Stimulated activated CD4-positive, alpha-beta T cell treated with anti-CD3 and anti-CD28 coated beads, Interleukin-4, amount 100 ng/mL, for 48 hours (primary cell): ENCODE results near the gene PLEKHA5.

Source experiments
- DNase-seq, 2 donors: peaks; one replicate each; pipeline ENCODE4 v3.0.0-alpha.2; 2020; ENCODE audit warnings: low read depth in 2 of 2

The PLEKHA5 gene

GRCh38 chr12:19230896-19231295 is 101.4 kb downstream of the PLEKHA5 start:
- DNase-seq = no peak

GRCh38 chr12:19234171-19234704 is 104.7 kb downstream of the PLEKHA5 start:
- DNase-seq = no peak

- DNase-seq = no peak
Observed at GRCh38 chr12:19234981-19235871, 105.7 kb downstream of the PLEKHA5 start.

- DNase-seq = no peak
Observed at GRCh38 chr12:19236656-19237055, 107.1 kb downstream of the PLEKHA5 start.

- no peak for DNase-seq
Observed at GRCh38 chr12:19238540-19238939, 109.0 kb downstream of the PLEKHA5 start.

GRCh38 chr12:19239102-19239501 is 109.6 kb downstream of the PLEKHA5 start:
- no peak for DNase-seq

- DNase-seq = no peak
Observed at GRCh38 chr12:19239616-19240234, 110.2 kb downstream of the PLEKHA5 start.

GRCh38 chr12:19242581-19242980 is 113.0 kb downstream of the PLEKHA5 start:
- DNase-seq = no peak

- DNase-seq = no peak
Observed at GRCh38 chr12:19243551-19243950, 114.0 kb downstream of the PLEKHA5 start.

- no peak for DNase-seq
Observed at GRCh38 chr12:19244312-19244711, 114.8 kb downstream of the PLEKHA5 start.

GRCh38 chr12:19245106-19245505 is 115.6 kb downstream of the PLEKHA5 start:
- DNase-seq = no peak

- DNase-seq = no peak
Observed at GRCh38 chr12:19245666-19246065, 116.1 kb downstream of the PLEKHA5 start.

- no peak for DNase-seq
Observed at GRCh38 chr12:19246933-19247332, 117.4 kb downstream of the PLEKHA5 start.

- DNase-seq = no peak
Observed at GRCh38 chr12:19248929-19249602, 119.5 kb downstream of the PLEKHA5 start.

GRCh38 chr12:19251481-19252132 is 122.1 kb downstream of the PLEKHA5 start:
- DNase-seq = no peak

- DNase-seq = no peak
Observed at GRCh38 chr12:19260135-19260534, 130.6 kb downstream of the PLEKHA5 start.

GRCh38 chr12:19261773-19262172 is 132.2 kb downstream of the PLEKHA5 start:
- DNase-seq = no peak

- no peak for DNase-seq
Observed at GRCh38 chr12:19263672-19264071, 134.1 kb downstream of the PLEKHA5 start.

GRCh38 chr12:19273482-19274330 is 144.2 kb downstream of the PLEKHA5 start:
- DNase-seq = peak; percentile 12 to 15

- no peak for DNase-seq
Observed at GRCh38 chr12:19276767-19277166, 147.2 kb downstream of the PLEKHA5 start.

- DNase-seq = no peak
Observed at GRCh38 chr12:19277711-19278110, 148.2 kb downstream of the PLEKHA5 start.
